GM18502 (cell line): ENCODE measurements around the gene LAMC1.

Source experiments
- ATAC-seq: cut with Tn5 transposase; IDR thresholded peaks from one replicate; pipeline ENCODE4 v1.9.1; 2021; ENCODE audit warnings: mild to moderate bottlenecking; ENCODE audit not compliant: unreplicated experiment, poor library complexity

LAMC1 gene

DNA sequence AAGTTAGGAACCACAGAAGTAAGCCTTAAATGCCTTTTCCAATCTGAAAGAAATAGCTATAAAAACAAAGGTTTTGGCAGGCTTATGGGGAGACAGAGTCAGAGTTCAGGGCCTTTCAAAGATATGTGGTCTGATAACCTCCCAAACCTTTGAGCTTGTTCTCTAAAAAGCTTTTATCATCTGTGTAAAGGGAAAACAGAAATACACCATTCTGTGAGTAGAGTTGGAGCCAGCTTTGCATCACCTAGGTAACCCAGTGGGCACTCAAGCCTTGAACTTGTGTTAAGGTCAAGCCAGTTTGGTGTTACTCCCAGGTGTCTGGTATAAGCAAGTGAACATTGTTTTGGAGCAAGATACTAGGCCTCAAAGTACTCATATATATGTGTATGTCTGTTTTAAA lies 50.1 kb downstream of the LAMC1 start:
- no peak for ATAC-seq

- ATAC-seq = no peak
Observed at GRCh38 chr1:183074215-183074614, 51.0 kb downstream of the LAMC1 start.

DNA sequence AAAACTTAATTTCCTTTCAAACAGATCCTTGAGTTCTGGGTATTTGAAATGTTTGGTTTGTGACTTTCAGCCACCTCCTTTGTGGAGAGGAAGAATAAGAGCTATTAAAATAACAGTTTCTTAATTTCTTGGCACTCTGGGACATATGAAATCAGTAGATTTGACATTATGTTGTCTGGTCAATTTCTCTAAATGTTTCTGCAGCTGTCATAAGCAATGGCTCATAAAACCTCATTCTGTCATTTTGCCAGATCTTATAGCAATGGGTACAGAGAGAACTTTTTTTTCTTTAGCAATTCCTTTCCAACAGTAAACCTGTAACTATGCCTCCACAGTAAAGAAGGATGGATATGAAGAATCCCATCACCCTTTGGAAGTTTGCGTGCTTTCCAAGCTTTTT lies 52.6 kb downstream of the LAMC1 start:
- ATAC-seq = no peak

- no peak for ATAC-seq
Observed at GRCh38 chr1:183077097-183077496, 53.9 kb downstream of the LAMC1 start.

DNA sequence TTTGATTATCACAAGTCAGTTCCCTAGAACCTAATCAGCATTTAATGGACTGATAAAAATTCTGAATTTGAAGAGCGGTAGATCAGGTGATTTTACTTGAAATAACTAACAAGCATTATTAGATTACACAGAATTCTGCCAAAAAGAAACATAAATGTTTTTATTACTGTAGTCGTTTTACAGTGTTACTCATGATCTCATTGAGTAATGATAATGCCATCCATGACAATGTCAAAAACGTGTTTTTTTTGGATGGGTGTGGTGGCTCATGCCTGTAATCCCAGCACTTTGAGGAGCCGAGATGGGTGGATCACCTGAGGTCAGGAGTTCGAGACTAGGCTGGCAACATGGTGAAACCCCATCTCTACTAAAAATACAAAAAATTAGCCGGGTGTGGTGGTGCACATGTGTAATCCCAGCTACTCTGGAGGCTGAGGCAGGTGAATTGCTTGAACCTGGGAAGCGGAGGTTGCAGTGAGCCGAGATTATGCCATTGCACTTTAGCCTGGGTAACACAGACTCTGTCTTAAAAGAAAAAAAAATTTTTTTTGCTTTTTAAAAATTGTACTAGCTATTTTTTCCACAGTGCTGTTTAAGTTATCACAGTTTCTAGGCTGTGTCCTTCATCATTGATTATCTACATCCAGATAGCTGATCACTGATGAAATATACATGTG lies 56.6 kb downstream of the LAMC1 start:
- ATAC-seq = no peak

DNA sequence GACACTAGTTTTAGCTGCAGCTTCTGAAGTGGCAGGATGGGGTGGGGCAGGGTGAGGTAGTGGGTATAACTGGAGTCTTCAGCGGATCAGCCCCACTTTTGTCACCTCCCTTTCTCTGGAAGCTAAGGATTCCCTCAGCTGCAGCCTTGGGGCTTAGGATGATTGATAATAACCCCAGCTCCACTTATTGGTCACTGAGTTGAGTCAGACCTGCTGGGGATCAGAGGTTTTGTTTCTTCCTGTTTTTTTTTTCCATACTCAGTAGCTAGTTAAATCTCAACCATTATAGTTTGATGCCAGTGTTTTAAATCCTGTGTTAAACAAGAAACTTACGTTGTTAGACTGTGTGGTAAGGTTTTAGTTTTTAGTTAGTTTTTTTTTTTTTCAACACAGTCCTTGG lies 57.2 kb downstream of the LAMC1 start:
- no peak for ATAC-seq

DNA sequence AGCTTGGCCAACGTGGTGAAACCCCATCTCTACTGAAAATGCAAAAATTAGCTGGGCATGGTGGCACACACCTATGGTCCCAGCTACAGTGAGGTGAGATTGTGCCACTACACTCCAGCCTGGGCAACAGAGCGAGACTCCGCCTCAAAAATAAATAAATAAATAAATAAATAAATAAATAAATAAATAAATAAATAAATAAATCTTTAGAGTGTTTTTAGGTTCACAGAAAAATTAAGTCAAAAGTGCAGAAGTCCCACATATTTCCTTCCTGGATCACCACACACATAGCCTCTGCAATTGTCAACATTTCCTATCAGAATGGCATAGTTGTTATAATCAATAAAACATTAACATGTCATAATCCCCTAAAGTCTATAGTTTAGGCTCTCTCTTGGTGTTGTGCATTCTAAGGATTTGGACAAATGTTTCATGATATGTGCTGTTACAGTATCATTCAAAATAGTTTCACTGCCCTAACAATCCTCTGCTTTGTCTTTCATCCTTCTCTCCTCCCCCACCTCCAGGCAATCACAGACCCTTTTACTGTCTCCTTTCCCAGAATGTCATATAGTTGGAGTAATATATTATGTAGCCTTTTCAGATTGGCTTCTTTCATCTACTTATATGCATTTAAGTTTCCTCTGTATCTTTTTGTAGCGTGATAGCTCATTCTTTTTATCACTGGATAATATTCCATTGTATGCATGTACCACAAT lies 58.3 kb downstream of the LAMC1 start:
- no peak for ATAC-seq

DNA sequence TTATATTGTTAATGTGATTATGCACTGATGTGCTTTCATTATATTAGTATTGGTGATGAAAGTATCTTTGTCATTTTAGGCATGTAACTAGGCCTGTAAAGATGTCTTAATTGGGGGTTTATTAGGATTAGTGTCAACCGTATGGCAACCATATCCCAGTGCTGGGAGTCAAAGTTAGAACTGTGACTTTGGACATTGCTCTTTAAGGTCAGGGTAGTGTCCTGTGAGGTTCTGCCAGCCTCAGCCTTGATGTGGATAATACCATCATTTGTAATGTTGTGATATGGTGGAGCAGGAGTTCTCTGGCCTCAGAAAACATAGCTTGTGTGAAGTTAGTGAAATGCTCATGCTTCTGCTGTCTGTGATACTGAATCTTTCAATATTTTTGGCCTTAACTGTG lies 59.4 kb downstream of the LAMC1 start:
- no peak for ATAC-seq

DNA sequence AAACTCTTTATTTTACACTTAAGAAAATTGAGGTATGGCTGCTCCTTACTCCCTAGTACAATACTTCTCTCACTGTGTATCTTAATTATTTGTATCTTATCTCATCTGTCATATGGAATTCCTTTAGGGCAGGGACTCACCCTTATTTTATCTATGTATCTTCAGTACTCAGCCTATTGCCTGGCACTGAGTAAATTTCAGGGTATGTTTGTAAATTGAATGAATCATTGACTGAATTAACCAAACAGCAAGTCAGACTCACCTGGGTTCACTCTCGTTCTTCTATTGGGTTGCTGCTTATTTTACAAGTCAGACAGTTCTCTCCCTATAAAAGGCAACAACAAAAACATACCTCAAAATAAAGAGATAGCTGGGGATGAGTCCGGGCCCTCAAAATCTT lies 63.8 kb downstream of the LAMC1 start:
- ATAC-seq = no peak

- no peak for ATAC-seq
Observed at GRCh38 chr1:183089025-183089639, 65.9 kb downstream of the LAMC1 start.

DNA sequence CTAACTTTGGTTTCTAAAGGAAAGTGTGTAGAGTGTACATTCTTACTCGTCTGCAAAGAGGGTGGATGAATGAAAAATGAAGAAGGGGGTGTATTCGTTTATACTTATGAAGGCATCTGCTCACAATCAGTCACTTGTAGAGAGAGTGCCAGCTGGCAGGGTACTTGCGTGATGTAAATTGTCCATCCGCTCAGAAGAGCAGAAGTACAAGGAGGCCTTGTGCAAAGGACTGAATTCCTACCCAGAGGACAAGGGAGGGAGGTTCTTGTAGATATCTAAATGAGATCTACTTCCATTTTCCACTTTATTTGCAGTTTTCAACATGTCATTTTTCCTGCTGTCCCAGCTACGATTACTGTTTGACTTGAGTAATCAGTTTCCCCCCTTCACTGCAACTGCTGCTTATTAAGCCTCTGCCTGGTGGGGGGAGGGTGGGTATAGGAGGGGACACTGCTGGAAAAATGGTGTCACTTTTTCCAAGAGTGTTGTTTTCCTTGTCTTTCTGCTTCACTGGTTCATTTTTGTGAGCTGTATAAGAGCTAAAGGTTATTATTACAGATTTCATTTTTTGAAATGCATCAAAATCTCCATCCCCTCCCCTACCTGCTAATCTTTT lies 67.3 kb downstream of the LAMC1 start:
- no peak for ATAC-seq

- no peak for ATAC-seq
Observed at GRCh38 chr1:183091181-183091580, 68.0 kb downstream of the LAMC1 start.

- ATAC-seq = no peak
Observed at GRCh38 chr1:183092350-183092749, 69.1 kb downstream of the LAMC1 start.

DNA sequence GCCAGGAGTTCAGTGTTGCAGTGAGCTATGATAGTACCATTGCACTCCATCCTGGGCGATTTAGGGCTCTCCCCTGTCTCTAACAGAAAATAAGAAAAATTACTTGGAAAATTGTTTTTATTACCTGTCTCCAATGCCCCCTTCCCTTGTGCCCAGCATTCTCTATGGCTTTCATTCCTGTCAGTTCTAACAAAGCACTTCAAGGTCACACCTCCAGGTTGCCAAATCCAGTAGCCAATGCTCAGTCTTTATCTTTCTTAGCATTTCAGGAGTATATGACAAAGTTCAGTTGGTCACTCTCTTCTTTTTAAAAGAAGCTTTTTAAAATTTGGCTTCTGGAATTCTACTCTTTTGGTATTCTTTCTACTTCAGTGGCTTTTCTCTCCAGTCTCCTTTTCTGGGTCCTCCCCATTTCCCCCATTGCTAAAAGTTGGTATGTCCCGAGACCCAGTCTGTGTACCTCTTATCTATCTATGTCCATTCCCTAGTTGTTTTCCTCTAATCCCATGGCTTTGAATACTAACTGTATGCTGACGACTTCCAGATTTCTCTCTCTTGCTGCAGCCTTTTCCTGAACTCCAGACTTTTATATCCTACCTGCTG lies 69.9 kb downstream of the LAMC1 start:
- no peak for ATAC-seq

GRCh38 chr1:183093786-183094298 lies 70.6 kb downstream of the LAMC1 start:
- no peak for ATAC-seq

DNA sequence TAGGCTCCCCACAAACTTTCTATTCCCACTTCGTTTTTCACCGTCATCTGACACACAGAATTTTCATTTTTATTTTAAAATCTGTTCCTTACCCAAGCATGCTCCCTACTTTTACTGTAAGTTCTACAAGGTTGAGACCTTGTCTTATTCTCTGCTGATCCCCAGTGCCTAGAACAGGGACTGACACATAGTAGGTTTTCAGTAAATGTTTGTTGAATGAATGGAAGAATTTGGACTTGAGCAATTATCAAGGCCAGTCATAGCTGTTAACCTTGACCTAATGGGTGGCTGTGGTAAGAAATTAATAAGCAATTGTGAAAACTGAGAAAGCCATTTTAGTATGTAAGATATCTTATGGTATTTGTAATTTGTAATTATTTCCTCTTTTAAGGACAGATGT lies 71.1 kb downstream of the LAMC1 start:
- no peak for ATAC-seq

GRCh38 chr1:183096351-183096750 lies 73.1 kb downstream of the LAMC1 start:
- no peak for ATAC-seq

DNA sequence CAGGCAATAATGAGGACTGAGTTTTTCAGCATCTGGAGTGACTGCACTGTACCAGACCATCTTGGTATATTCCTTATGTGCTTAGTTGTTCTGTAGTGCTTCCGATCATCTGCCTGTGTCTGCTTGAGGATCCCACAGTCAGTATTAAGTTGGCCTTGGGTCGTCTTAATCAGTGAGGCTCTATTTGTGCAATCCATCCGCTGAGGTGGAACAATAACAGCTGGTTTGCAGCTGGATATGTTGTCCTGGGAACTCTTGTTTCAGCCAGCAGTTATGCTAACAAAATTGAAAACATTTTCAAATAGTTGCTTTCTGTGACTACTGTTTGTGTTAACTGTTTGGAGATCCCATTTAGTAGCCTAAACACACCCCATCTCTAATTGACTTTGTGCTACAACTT lies 73.7 kb downstream of the LAMC1 start:
- ATAC-seq = no peak

GRCh38 chr1:183097438-183098051 lies 74.3 kb downstream of the LAMC1 start:
- no peak for ATAC-seq

GRCh38 chr1:183098317-183098716 lies 75.1 kb downstream of the LAMC1 start:
- no peak for ATAC-seq
